Measurements from ENCODE around the gene BRSK2.

BRSK2 gene

GRCh38 chr11:1377231-1377780, 12.4 kb upstream of the BRSK2 start:
- DNase-seq = no peak

GRCh38 chr11:1381793-1382425, 7.8 kb upstream of the BRSK2 start:
- no peak for DNase-seq

- no peak for DNase-seq
These were observed 7.3 kb upstream of the BRSK2 start for GRCh38 chr11:1382429-1382828.

- DNase-seq = peak; percentile 71
These were observed 6.7 kb upstream of the BRSK2 start for GRCh38 chr11:1382831-1383607.

GRCh38 chr11:1384199-1384970, 5.3 kb upstream of the BRSK2 start:
- no peak for DNase-seq

GRCh38 chr11:1387521-1387920, 2.2 kb upstream of the BRSK2 start:
- no peak for DNase-seq

- DNase-seq = no peak
These were observed 1.6 kb upstream of the BRSK2 start for GRCh38 chr11:1387961-1388762.

- DNase-seq = no peak
These were observed 1.0 kb upstream of the BRSK2 start for GRCh38 chr11:1388763-1389102.

GRCh38 chr11:1389103-1389931, 417 bp upstream of the BRSK2 start:
- DNase-seq = peak; percentile 97

- no peak for DNase-seq
These were observed 933 bp downstream of the BRSK2 start for GRCh38 chr11:1390569-1391164.

GRCh38 chr11:1391165-1392075, 1.7 kb downstream of the BRSK2 start:
- no peak for DNase-seq

GRCh38 chr11:1392111-1392510, 2.4 kb downstream of the BRSK2 start:
- DNase-seq = no peak

GRCh38 chr11:1392561-1392960, 2.8 kb downstream of the BRSK2 start:
- DNase-seq = no peak

GRCh38 chr11:1393038-1393710, 3.4 kb downstream of the BRSK2 start:
- no peak for DNase-seq

GRCh38 chr11:1394936-1395772, 5.4 kb downstream of the BRSK2 start:
- DNase-seq = no peak

GRCh38 chr11:1395773-1396374, 6.1 kb downstream of the BRSK2 start:
- no peak for DNase-seq

GRCh38 chr11:1396375-1396841, 6.7 kb downstream of the BRSK2 start:
- DNase-seq = no peak

Measured in activated CD4-positive, alpha-beta T cell treated with anti-CD3 and anti-CD28 coated beads, Interleukin-10, Interleukin-2, amounts not matched to agents 100 ng/mL and 50 ng/mL, durations not matched to agents 16 hours and 8 hours (primary cell).